GM21390 (cell line): ENCODE results near the gene SRRM4.
"Not testable (repeated sequence)": the region's sequence is repeated elsewhere in the genome, so short reads cannot be mapped to it uniquely, and the experiment has no call there.

Experiments
- ATAC-seq: cut with Tn5 transposase; IDR thresholded peaks from one replicate; pipeline ENCODE4 v1.9.1; 2021; ENCODE audit not compliant: unreplicated experiment

The SRRM4 gene

DNA sequence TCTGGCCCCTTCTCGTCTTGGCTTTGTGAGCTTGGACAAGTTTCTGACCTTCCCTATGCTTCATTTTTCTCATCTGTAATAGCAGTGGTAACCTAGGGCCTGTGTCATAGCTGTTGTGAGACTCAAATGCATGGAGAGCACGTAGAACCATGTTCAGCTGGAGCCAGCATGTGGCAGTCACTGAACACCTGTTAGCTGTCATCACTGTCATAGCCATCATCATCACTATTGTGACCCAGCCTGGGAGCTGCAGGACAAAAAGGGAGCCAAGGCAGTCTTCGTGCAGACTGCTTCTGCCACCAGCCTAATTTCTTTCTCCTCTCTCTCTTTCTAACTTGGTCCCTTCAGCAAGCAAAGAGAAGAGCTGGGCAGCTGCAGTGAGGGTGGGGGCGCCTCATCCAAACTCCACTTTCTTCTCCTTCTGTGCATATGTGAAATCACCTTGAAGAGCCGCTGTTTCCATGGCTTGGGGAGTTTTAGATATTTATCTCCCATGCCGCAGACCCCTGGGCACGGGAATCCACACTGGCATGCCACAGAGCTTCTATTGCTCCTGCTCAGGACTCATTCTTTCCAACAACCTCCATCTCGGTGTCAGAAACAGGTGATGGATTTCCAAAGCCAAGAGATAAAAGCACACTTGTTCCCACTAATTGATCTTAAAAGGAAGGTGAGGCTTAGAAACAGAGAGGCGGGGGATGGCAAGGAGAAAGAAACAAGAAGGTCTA lies 87.0 kb downstream of the SRRM4 start:
- no peak for ATAC-seq

DNA sequence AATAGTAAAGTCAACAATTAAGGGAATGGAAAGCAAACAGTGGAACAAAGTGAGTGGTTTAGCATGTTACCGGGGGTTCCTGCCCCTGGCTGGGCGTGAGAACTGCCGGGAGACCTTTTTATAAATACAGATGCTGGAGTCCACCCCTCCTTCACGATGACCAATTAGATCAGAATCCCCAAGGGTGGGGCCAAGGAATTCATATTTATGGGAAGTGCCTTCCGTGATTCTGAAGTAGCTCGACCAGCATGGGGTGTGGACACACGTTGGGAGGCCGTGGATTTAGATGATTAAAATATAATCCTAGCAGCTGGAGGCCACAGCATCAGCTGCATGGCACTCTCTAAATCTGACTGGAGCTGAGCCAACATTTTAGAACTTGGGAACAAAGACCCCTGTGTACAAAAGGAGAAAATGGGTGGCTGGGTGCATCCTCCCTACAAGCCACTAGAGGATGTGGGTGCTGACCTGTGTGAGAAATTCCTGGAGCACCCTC lies 87.9 kb downstream of the SRRM4 start:
- ATAC-seq, result no peak

DNA sequence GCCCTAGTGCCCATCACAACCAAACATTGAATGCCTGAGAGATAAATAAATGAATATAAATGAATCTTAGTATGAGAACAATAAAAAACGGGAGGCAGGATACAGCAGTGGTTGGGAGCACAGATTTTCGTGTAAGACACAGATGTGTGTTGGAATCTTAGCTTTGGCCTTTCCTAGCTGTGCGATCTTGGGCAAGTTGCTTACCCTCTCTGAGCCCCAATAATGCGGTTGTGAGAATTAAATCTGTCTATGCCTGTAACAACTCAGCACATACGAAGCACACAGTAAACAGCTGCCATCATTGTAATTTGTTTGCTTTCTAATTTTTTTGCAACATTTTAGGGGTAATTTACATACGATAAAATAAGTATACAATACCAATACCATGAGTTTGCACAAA lies 89.8 kb downstream of the SRRM4 start:
- no peak for ATAC-seq

DNA sequence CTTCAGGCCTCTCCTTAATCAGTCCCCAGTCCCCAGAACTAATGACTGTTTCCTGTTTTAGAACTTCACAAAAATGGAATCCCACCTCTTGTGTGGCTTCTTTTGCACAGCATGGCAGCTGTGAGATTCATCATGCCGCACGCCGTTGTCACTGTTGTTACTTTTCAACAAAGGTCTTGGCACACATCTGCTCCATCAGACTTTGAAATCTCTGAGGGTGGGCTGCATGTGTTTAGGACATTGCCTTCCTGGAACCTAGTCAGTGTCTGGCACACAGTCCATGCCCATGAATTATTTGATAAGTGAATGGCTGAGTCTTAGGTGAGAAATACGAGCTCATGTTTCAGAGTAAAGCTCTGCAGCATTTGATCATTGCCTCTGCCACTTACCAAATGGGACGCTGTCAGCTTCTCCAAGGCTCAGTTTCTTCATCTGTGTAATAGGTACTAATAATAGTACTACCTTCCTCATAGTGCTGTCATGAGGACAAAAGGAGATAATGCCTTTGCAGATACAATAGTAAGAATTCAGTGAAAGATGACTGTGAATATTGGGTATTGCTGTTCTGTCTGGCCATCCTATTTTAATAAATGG lies 90.4 kb downstream of the SRRM4 start:
- no peak for ATAC-seq

DNA sequence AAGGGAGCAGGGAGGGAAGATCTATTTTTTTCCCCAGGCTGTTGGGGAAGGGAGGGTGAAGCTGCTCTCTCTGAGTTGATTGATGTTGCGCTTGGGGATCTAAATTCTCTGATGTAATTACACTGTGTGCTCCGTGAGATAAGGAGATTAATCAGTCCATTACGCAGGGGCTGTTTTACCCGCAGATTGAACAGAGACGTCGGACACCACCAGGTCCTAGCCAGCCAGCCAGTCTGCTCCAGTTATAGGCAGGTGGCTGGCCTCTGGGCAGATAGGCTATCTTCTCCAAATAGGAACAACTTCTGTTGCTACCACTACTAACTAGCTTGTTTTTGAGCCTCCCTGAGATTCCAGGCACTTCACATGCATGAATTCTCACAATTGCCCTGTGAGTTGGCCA lies 91.1 kb downstream of the SRRM4 start:
- ATAC-seq, result no peak

- ATAC-seq, result no peak
Observed at GRCh38 chr12:119075222-119075787, 94.0 kb downstream of the SRRM4 start.

- ATAC-seq, result no peak
Observed at GRCh38 chr12:119075918-119076317, 94.6 kb downstream of the SRRM4 start.

DNA sequence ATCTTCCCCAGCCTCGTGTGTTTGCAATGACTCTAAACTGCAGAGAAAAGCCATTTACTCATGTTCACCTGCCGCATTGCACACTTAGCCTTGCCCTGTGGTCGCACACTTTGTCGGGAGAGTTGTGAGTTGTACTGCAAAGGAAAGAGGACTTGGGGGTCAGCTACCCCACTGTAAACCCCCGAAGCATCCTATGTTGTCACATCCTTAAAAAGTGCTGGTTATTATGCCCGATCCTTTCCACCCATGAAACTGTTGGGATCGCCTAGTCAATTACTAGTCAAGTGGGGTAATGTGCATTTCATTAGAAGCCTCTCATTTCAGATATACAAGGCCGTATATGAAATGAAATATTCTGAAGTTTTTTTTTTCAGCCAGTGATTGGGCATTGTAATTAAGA lies 98.2 kb downstream of the SRRM4 start:
- ATAC-seq, result no peak

DNA sequence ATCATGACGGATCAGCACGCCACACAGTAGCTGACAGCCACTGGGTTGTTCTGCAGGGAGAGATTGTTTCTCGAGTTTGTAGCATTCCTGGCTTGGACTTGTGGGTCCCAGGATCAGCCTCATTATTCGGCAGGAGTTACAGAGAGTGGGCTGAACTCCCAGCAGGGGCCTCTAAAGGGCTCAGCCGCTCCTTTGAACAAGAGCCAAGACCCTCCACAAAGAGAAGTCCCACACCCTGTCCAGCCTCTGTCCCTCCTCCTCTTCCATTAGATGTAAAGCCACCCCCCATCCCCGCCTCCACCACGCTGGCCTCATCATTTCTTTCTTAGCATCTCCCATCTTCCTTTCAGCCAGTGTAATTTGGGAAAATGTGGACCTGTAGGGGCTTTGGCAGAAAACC lies 100.7 kb downstream of the SRRM4 start:
- ATAC-seq, result no peak

DNA sequence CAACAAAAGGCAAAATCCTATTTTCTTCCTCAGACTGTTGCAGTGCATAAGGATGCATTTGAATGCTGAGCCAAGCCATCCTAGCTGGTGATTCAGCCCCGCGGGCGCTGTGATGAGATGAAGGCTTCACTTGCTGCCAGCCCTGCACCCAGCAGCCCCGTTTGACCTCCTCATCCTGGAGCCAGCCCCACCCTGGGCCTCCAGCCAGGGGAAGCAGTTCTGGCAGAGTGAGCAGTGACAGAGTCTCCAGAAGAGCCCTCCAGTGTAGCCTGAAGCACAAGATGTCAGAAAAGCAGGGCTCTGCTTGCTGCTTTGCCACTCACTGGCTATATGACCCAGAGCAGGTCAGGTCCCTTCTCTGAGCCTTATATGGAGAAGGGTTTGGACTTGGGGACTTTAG lies 101.2 kb downstream of the SRRM4 start:
- no peak for ATAC-seq

DNA sequence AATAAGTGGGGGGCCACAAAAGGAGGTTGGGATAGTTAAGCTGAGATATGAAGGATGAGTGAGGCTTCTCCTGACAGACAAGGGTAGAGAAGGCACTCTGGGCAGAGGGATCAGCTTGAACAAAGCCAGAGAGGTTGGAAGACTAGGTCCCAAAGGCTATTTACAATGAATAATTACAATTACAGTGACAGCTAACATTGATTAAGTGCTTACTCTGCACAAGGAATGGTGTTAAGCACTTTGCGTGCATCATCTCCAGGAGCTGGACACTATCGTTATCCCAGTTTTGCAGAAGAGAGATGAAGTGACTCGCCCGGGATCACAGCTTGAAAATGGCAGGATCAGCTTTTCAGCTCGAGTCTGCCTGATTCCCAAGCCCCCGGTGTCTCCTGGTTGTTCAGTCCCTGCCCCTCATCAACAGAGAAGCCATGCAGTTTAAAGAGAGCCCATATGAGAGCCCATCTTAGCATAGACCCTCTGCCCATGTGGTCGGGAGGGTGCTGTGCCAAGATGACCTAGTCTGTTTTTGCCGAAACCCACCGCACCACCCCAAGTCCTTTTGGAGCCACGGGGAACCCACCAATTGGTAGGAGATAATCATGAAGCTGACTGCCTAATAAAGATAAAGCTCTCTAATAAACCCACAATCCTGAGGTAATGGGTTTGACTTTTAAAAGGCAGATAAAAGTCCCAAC lies 107.5 kb downstream of the SRRM4 start:
- ATAC-seq, result no peak

GRCh38 chr12:119089380-119090013 lies 108.2 kb downstream of the SRRM4 start:
- no peak for ATAC-seq

GRCh38 chr12:119090276-119090675 lies 108.9 kb downstream of the SRRM4 start:
- ATAC-seq, result no peak

DNA sequence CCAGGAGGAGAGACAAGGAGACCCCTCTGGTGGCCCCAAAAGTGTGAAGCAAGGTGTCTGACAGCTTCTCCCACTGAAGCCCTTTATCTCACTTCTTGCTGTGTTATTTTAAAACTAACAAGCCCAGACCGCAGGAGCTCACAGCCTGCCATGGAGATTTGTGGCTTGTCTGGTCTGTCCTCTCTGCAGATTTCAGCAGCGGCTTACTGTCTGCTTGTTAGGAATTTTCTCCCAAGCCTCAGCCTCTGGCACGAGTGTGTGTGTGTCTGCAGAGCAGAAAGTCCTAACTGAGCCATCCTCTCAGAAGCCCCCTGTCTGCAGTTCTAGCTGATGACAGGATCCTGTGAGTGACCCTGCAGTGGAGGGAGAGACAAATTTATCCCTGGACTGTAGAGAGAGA lies 109.5 kb downstream of the SRRM4 start:
- no peak for ATAC-seq

DNA sequence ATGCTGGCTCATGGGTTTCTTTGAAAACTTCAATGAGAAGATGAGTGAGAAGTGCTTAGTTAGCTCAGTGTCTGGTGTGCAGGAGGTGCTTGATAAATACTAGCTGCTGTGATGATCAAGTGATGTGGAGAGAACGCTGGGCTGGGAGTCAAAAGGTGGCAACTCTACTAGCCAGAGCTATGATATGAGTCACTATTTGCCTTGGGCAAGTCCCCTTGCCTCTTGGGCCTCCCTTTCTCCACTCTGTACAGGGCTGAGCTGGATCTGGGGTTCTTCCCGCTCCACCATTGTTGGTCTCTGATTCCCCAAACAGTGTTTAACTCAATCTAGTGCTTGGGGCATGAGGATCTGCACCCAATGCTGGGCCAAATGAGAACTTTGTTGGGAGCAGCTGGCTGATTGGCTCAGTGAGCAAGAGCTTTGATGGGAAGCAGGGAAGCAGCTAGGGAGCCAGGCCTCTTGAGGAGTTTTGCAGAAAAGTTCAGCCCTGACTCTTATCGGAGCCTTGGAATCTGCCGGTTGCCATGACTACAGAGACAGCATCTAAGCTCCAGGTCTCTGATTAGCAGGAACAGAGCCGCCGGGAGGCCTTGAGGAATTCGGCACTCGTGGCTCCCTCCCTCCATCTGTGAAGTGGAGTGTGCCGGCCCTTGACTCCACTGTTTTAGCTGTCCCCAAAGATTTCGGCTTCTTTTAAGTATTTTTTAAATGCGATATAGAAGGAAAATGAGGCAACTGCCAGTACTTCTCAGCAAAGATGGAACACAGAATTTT lies 115.3 kb downstream of the SRRM4 start:
- ATAC-seq, result no peak

GRCh38 chr12:119100933-119101332 lies 119.6 kb downstream of the SRRM4 start:
- no peak for ATAC-seq

DNA sequence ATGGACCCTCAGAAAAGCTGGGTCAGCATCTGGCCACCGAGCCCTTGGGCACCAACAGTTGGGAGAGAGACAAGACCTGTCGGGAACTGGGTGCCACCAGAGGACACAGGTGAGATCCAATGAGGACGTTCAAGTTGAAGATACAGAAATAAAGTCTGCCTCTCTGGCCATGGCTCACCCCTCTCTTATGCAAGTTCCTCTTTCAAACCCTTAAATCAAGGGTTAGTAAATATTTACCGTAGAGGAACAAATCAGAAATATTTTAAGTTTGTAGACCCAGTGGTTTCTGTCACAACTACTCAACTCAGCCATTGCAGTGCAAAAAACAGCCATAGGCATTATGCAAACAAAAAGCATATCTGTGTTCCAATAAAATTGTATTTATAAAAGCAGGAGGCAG lies 120.9 kb downstream of the SRRM4 start:
- no peak for ATAC-seq

GRCh38 chr12:119102714-119103113 lies 121.4 kb downstream of the SRRM4 start:
- no peak for ATAC-seq

DNA sequence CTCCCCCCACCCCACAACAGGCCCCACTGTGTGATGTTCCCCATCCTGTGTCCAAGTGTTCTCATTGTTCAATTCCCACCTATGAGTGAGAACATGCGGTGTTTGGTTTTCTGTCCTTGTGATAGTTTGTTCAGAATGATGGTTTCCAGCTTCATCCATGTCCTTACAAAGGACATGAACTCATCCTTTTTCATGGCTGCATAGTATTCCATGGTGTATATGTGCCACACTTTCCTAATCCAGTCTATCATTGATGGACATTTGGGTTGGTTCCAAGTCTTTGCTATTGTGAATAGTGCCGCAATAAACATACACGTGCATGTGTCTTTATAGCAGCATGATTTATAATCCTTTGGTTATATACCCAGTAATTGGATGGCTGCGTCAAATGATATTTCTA lies 123.6 kb downstream of the SRRM4 start:
- ATAC-seq, result not testable (repeated sequence)

GRCh38 chr12:119113496-119113986 lies 132.2 kb downstream of the SRRM4 start:
- ATAC-seq, result no peak
